ENCODE results near the gene XRRA1.

Gene XRRA1

GRCh38 chr11:74929431-74930363 is 19.2 kb downstream of the XRRA1 start:
- H3K4me3 ChIP-seq (ENCODE audit: control insufficient read depth, low read depth, low read length) = no peak overlapping the region
- peak; percentile 93 for TF ChIP-seq CTCF (conservative IDR thresholded peaks at IDR 0.05; ENCODE audit: control insufficient read depth, insufficient read depth, low read depth, low read length)
- peak; percentile 95 for DNase-seq (ENCODE audit: low read depth)

DNA sequence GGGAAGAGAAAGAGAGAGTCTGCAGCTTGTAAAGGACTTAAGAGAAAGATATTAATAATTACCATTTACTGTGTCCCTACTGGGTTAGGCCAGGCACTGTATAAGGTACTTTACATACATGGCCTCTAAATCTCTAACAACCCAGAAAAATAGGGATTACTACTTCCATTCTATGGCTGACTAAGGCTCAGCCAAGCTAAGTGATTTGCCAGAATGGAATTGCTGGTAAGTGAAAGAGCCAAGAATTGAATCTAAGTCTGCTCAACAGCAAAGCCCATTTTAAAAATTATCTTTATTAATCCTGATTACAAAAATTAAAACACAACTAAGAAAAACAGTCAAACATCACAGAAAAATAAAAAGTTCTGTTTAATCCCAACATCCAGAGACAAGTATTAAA is 21.4 kb downstream of the XRRA1 start:
- peak; percentile 53 for DNase-seq (ENCODE audit: low read depth)
- no peak for TF ChIP-seq CTCF (conservative IDR thresholded peaks at IDR 0.05; ENCODE audit: control insufficient read depth, insufficient read depth, low read depth, low read length)
- no peak overlapping the region for H3K4me3 ChIP-seq (ENCODE audit: control insufficient read depth, low read depth, low read length)

DNA sequence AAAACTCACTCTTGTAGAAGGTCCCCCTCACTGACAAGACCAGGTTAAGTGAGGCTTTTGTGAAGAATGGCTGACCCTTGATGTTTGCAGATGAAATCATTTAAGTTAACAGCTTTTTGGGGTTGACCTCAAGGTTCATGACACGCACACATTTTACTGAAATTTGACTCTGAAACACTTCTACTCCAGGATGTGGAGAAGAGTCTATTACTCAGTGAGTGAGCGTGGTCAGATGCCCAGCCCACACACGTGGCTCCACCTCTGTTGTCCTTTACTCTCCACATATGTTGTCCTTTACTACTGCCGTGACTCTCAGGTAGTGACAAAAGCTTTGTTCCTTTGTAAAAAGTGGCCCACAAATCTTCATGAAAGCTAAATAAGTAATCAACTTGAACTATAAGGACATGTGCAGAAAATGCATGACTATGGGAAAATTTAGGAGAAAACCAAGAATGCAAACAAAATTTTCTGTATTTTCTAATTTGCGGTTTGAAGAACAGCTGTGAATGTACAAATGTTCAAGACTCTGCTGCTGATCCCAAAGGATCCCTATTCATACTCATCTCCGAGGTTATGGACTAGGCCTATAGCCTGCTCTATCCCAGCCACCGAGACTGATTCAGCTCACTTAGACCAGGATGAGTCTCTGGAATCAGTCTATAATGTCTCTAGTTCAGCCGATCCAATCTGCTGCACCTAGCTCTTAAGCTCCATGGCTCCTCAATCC is 22.4 kb downstream of the XRRA1 start:
- peak; percentile 89 for DNase-seq (ENCODE audit: low read depth)
- no peak for TF ChIP-seq CTCF (conservative IDR thresholded peaks at IDR 0.05; ENCODE audit: control insufficient read depth, insufficient read depth, low read depth, low read length)
- H3K4me3 ChIP-seq (ENCODE audit: control insufficient read depth, low read depth, low read length) = no peak overlapping the region

DNA sequence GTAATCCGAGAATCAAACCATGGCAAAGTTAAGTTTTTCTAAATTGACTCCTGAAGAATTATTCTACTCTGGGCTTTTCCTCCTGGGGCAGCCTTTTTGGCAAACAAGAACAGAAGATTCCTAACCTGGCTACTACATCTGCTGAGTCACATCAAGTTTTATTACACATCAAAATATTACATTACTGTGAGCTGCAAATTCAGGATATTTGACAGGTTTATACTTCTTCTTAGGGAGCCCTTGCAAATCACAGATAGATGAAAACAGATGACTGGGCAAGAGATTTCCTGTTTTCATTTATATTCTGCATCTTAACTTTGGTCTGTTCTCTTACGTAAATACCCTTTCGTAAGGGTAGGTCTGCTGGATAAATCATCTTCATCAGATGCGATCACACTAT is 23.6 kb downstream of the XRRA1 start:
- no peak overlapping the region for H3K4me3 ChIP-seq (ENCODE audit: control insufficient read depth, low read depth, low read length)
- TF ChIP-seq CTCF (conservative IDR thresholded peaks at IDR 0.05; ENCODE audit: control insufficient read depth, insufficient read depth, low read depth, low read length) = no peak
- DNase-seq (ENCODE audit: low read depth) = peak; percentile 84

- TF ChIP-seq CTCF (conservative IDR thresholded peaks at IDR 0.05; ENCODE audit: control insufficient read depth, insufficient read depth, low read depth, low read length) = no peak
- DNase-seq (ENCODE audit: low read depth) = no peak
- no peak overlapping the region for H3K4me3 ChIP-seq (ENCODE audit: control insufficient read depth, low read depth, low read length)
Observed at GRCh38 chr11:74923125-74923524, 25.8 kb downstream of the XRRA1 start.

- DNase-seq (ENCODE audit: low read depth) = no peak
- no peak overlapping the region for H3K4me3 ChIP-seq (ENCODE audit: control insufficient read depth, low read depth, low read length)
- TF ChIP-seq CTCF (conservative IDR thresholded peaks at IDR 0.05; ENCODE audit: control insufficient read depth, insufficient read depth, low read depth, low read length) = no peak
Observed at GRCh38 chr11:74909812-74910211, 39.1 kb downstream of the XRRA1 start.

Data from fibroblast of mammary gland (primary cell).